22Rv1 (cell line): Measurements from ENCODE around the gene ERF.

Experiments
- CTCF ChIP-seq: fragments of 450-650 bp; IDR thresholded peaks from 2 replicates; pipeline ENCODE4 v1.5.1; 2017; ENCODE audit warnings: mild to moderate bottlenecking
- ZFX ChIP-seq: fragments of 450-650 bp; IDR thresholded peaks from 2 replicates; pipeline ENCODE4 v1.6.1; 2017; ENCODE audit warnings: antibody characterized with exemption, borderline replicate concordance

GRCh38 chr19:42283188-42284065 lies 28.5 kb upstream of the ERF start:
- TF ChIP-seq CTCF (no peak), ZFX (no peak)
